HG03575 (cell line): ENCODE results near the gene BAHCC1.

ENCODE experiments used
- ATAC-seq: cut with Tn5 transposase; IDR thresholded peaks from one replicate; pipeline ENCODE4 v1.9.1; 2021; ENCODE audit not compliant: unreplicated experiment, insufficient number of reproducible peaks, low FRiP score; ENCODE audit errors: extremely low read depth

The BAHCC1 gene

DNA sequence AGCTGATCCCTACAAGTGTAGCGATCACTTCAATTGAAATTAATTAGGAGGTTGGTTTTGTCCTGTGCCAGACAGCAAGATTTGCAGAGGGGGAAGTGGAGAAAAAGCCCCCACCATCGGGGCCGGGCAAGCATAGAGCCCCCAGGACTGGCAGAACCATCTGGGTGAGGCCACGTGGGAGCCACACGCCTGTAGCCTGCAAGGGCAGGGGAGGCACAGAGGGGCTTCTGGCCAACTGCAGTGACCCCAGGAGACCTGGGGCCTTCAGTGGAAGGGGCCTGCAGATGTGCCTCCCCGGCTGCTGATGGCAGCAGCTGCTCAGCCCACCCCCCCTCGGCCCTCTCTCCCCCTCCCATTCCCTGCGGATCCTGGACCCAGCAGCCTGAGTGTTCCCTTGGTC is 54.1 kb downstream of the BAHCC1 start:
- no peak for ATAC-seq

DNA sequence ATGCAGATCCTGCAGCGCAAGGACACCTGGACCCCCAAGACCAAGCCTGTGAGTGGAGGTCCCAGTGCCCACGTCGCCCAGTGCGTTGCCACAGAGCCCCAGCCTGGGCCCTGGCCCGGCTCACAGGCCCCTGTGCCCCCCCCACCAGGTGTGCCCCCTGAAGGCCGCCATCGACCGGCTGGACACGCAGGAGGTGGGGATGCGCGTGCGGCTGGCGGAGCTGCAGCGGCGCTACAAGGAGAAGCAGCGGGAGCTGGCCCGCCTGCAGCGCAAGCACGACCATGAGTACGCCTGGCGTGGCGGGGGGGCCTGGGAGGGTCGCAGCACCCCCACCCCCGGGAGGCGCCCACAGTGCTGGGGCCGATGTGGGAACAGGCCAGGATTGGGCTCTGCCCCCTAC is 56.6 kb downstream of the BAHCC1 start:
- no peak for ATAC-seq

DNA sequence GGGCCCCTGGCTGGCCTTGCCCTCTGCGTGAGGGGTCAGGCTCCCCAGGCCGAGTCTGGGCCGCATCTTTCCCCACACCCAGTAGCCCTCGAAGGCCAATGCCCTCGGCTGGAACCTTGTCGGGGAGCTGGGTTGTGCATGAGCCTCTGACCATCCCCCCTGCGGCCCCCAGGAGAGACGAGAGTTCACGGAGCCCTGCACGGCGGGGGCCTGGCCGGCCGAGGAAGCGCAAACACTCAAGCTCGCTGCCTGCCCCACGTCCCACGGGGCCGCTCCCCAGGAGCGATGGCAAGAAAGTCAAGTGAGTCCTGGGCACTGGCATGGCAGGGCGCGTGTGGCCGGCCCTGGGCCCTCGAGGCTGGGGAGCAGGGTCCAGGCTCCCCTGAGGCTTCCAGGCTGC is 57.3 kb downstream of the BAHCC1 start:
- no peak for ATAC-seq

DNA sequence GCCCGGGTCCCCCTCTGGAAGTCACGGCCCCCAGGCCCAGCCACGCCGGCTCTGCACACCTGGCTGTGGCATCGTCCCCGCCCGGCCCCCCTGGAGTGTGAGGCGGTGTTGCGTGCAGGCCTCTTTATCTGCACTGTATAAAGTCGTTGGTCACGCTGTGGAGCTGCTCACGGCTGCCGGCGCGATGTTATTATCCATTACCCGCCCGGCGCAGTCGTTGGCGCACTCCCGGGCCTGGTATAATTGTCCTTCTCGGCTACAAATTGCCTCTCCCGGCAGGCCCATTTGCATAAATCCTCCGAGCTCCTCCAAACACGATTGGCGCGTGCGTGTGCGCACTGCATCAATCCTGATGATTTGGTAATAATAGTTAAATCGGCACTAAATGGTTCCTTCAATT is 57.8 kb downstream of the BAHCC1 start:
- no peak for ATAC-seq

DNA sequence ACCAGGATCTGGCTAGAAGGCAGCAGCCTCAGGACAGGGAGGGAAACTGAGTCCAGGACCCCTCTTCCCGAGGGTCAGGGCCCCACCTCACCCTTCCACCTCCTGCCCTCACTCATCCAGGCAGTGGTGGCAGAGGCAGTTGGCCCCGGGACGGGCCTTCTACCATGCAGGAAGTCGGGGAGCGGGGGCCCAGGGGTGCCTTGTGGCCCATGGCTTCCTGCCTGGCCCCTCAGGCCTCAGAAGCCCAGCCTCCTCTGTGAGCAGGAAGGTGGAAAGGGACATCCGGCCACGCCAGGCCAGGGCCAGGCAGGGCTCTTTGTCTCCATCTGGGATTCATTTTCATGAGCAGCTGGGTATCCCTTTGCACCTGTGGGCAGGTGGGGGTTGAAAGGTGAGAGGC is 58.5 kb downstream of the BAHCC1 start:
- ATAC-seq, result no peak

- no peak for ATAC-seq
Observed at GRCh38 chr17:81454473-81454872, 59.2 kb downstream of the BAHCC1 start.

DNA sequence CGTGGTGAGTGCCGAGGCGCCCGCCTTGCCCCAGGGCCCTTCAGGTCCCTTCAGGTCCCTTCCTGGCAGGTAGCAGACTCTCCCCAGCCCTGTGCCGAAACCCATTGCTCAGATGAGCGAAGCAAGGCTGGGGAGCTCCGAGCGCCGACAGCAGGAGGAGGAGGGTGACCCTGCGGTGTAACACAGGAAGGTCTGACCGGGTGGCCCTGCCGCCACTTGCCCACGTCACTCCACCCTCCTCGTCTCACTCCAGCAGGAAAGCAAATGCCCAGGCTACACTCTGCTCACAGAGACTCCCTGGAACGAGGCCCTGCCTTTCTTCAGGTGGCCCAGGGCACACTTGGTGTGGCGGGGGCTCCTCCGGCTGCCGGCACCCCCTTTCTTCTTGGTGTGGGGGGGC is 60.1 kb downstream of the BAHCC1 start:
- no peak for ATAC-seq

DNA sequence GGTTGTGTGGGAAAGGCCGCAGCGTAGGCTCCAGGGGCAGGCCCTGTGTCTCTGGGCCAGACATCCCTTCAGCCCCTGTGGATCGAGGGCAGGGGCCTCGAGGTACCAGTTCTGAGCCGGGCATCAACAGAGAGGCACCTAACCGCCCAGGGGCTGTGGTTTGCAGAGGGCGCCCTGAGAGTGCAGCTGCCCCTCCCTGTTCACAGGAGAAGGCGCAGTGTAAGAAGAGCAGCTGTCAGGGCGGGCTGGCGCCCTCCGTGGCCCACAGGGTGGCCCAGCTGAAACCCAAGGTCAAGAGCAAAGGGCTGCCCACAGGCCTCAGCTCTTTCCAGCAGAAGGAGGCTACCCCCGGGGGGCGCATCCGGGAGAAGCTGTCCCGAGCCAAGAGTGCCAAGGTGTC is 60.8 kb downstream of the BAHCC1 start:
- no peak for ATAC-seq

DNA sequence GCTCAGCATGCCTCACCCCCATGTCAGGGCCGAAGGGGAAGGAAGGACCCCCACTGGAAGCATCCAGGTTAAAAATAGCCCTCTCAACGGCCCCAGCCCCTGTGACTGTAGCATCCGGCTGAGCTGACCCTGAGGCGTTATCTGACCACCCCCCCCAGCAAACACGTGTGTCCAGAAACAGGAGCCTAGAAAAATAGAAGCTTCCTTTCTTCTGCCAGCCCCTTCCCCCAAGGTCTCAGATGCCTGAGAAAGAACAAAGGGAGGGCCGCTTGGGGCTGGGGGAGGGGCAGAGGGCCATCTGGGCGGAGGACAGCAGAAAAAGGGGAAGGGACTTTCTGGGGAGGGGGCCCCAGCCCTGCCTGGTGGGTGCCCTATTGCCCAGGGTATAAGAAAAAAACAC is 61.5 kb downstream of the BAHCC1 start:
- no peak for ATAC-seq

DNA sequence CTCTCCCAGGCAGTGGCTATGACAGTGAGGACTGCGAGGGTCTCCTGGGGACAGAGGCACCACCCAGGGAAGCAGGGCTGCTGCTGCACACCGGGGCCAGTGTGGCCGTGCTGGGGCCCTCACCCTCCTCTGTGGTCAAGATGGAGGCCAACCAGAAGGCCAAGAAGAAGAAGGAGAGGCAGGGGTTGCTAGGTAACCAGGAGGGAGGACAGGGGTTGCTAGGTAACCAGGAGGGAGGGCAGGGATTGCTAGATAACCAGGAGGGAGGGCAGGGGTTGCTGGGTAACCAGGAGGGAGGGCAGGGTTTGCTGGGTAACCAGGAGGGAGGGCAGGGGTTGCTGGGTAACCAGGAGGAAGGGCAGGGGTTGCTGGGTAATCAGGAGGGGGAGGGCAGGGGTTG is 62.1 kb downstream of the BAHCC1 start:
- ATAC-seq, result no peak

DNA sequence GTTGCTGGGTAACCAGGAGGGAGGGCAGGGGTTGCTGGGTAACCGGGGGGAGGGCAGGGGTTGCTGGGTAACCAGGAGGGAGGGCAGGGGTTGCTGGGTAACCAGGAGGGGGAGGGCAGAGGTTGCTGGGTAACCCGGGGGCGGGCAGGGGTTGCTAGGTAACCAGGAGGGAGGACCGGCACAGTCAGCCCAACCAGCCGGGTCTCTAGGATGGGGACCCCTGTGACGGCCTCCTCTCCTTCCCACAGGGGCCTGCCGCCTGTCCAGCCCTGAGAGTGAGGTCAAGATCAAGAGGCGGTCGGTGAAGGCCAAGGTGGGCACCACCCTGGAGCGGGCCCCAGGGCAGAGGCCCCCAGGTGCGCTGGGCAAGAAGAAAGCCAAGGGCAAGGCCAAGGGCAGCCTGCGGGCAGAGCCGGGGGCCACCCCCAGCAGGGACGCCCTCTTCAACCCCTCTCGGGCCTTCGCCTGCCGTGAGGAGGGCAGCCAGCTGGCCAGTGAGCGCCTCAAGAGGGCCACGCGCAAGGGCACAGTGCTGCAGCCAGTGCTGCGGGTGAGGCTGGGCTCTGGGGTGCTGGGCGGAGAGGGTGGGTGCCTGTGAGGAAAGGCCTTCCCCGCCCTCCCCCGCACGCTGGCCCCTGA is 62.8 kb downstream of the BAHCC1 start:
- ATAC-seq, result no peak

- ATAC-seq, result no peak
Observed at GRCh38 chr17:81458628-81459027, 63.4 kb downstream of the BAHCC1 start.

- ATAC-seq, result no peak
Observed at GRCh38 chr17:81459224-81459623, 64.0 kb downstream of the BAHCC1 start.

GRCh38 chr17:81459864-81460263 is 64.6 kb downstream of the BAHCC1 start:
- no peak for ATAC-seq

DNA sequence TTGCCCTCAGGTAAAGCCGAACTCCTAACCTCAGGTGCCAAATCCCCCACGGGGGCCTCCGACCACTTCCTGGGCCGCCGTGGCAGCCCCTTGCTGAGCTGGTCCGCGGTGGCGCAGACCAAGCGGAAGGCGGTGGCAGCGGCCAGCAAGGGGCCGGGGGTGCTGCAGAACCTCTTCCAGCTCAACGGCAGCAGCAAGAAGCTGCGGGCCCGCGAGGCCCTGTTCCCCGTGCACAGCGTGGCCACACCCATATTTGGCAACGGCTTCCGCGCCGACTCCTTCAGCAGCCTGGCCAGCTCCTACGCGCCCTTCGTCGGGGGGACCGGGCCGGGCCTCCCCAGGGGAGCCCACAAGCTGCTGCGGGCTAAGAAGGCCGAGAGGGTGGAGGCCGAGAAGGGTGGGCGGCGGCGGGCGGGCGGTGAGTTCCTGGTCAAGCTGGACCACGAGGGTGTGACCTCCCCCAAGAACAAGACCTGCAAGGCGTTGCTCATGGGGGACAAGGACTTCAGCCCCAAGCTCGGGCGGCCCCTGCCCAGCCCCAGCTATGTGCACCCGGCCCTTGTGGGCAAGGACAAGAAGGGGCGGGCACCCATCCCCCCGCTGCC is 65.7 kb downstream of the BAHCC1 start:
- no peak for ATAC-seq

DNA sequence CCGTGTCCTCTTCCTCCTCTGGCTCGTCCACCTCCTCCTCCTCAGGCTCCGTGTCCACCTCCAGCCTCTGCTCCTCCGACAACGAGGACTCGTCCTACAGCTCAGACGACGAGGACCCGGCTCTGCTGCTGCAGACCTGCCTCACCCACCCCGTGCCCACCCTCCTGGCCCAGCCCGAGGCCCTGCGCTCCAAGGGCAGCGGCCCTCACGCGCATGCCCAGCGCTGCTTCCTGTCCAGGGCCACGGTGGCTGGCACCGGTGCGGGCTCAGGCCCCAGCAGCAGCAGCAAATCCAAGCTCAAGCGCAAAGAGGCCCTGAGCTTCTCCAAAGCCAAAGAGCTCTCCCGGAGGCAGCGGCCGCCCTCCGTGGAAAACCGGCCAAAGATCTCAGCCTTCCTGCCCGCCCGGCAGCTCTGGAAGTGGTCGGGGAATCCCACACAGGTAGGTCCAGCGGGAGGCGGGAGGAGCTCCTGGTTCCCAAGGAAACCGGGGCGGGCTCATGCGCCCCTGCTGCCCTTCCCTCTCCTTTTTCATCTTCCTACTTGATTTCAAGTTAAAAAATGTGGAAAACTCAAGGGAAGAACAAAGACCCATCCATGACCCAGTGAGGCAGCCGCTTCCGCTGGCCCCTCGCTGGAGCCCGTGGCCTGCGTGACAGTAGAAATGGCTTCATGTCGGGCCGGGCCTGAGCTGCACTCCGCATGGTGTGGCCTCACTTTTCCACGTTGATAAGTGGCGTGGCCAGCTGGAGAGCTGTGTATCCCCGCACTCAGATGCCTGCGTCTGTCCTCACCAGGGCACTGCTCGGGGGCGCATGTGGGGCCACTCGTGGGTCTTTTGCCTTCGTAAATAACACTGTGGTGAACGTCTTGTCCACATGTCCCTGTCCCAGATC is 66.6 kb downstream of the BAHCC1 start:
- no peak for ATAC-seq

- ATAC-seq, result no peak
Observed at GRCh38 chr17:81462506-81463125, 67.4 kb downstream of the BAHCC1 start.

DNA sequence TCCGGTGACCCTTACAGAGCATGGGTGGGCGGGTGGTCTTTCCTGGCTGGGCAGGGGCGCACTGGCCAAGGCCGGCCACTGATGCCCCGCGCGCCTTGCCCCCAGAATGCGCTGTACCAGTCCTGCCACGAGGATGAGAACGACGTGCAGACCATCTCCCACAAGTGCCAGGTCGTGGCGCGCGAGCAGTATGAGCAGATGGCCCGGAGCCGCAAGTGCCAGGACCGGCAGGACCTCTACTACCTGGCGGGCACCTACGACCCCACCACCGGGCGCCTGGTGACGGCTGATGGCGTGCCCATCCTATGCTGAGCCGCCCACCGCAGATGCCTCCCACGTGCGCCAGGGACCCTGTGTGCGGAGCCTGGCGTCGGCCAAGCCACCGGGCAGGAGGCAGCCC is 68.2 kb downstream of the BAHCC1 start:
- ATAC-seq, result no peak

DNA sequence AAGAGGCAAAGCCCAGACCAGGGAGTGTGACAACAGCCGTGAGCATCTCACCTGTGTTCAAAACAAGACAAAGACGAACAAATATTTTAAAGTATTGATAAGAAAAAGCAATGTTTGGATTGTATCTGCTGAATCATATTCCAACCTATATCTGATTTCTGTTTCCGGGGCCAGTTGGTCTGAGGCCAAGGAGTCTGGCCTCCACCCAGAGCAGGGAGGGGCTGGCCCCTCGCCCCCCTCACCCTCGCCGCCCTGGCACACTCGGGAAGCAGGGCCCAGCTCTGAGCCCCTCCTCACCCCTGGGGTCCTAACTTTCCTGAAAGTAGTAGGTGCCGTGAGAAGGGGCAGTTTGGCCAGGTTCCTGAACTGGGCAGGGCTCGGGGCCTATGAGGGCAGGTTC is 69.3 kb downstream of the BAHCC1 start:
- ATAC-seq, result no peak

DNA sequence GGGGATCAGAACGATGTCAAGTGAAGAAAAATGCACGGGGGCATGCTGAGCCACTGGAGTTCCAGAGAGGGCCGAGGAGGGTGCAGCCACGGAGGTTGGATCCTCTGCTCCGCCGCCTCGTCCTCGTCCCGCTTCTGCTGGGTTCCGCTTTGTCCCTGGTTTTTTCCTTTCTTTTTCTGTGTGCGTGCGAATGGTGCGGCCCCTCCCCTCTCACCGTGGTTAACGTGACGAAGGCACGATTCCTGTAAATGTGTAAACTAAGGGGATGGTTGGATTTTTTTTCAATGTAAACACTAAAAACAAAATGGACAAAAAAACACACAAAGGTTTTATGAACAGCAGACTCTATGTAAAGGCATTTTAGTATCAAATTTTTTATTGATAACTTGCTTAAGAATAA is 70.7 kb downstream of the BAHCC1 start:
- no peak for ATAC-seq
